Aorta (tissue), 5 donors: ENCODE data around the gene THOP1. TPM values are rescaled to one million over a fixed set of nuclear protein-coding genes. Genes with fewer than 3 reads are reported as not detected.

ENCODE experiments used
- ATAC-seq: fragments of 200-7000 bp; cut with Tn5 transposase; one replicate; pipeline ENCODE4 v1.9.1; 2022; ENCODE audit warnings: moderate library complexity; ENCODE audit not compliant: low FRiP score
- DNase-seq, 2 donors: peaks; one replicate each; pipeline ENCODE4 v3.0.0-alpha.2; 2020
- H3K27ac ChIP-seq, 2 donors: one replicate each; pipeline ENCODE4 v1.5.1; 2013; ENCODE audit warnings: low read length in 2 of 2, mild to moderate bottlenecking in 2 of 2, moderate library complexity in 2 of 2, control low read depth in 1 of 2, inconsistent platforms in 1 of 2, low read depth in 1 of 2
- H3K27me3 ChIP-seq, 2 donors: one replicate each; pipeline ENCODE4 v1.6.1; 2013; ENCODE audit warnings: control low read depth in 1 of 2, low read length in 1 of 2, mild to moderate bottlenecking in 1 of 2, moderate library complexity in 1 of 2; ENCODE audit not compliant: insufficient read depth in 2 of 2, control insufficient read depth in 1 of 2
- H3K36me3 ChIP-seq, 2 donors: one replicate each; pipeline ENCODE4 v1.6.1; 2013; ENCODE audit warnings: control low read depth in 1 of 2, low read length in 1 of 2, mild to moderate bottlenecking in 1 of 2; ENCODE audit not compliant: insufficient read depth in 2 of 2, control insufficient read depth in 1 of 2
- H3K4me1 ChIP-seq, 2 donors: one replicate each; pipeline ENCODE4 v1.6.1; 2013; ENCODE audit warnings: low read length in 2 of 2, control low read depth in 1 of 2, mild to moderate bottlenecking in 1 of 2, moderate library complexity in 1 of 2; ENCODE audit not compliant: insufficient read depth in 2 of 2, control insufficient read depth in 1 of 2
- H3K4me3 ChIP-seq, 2 donors: one replicate each; pipeline ENCODE4 v1.5.1; 2013; ENCODE audit warnings: low read length in 2 of 2, control low read depth in 1 of 2, mild to moderate bottlenecking in 1 of 2
- H3K9me3 ChIP-seq: one replicate; pipeline ENCODE4 v1.6.1; 2013; ENCODE audit warnings: mild to moderate bottlenecking, low read length; ENCODE audit not compliant: control insufficient read depth
- WGBS, 2 donors: extraction: QIAGEN DNeasy Blood & Tissue Kit; methylation state at CpG; one replicate each; pipeline ENCODE4 v1.1.7; 2013; 5-methylcytosine and 5-hydroxymethylcytosine counted together
- intact Hi-C, 2 donors: fragments of 100-400 bp; cut with DNase I; formaldehyde crosslinking; loops; one replicate each; pipeline versions ENCODE4 v1.14.2 to v1.15.0; 2022
- polyA plus RNA-seq, 2 donors: library from polyadenylated mRNA; stranded (reverse); fragments of 200-250 nt; gene quantifications; one replicate each; pipeline ENCODE4 v1.2.3, GENCODE V29; 2013
- total RNA-seq, 2 donors: library from RNA; stranded (reverse); fragmentation: NEBNext Ultra II Directional; extraction: Animal tissue kit (Norgen Biotek cat#: 25700); gene quantifications; one replicate each; pipeline ENCODE4 v1.2.1, GENCODE V29; 2021
- donor health status: healthy with polysubstance abuse.
- donor health status: Bipolar disorder and iron deficiency.
- donor health status: DM: no; HTN: no; CAD: no.
- donor health status: DM: no; HTN: no; CAD: no.
- donor health status: DM: yes; HTN: yes; CAD: no.

The THOP1 gene
- total and polyA plus RNA-seq, 4 donors = 9.3 to 55.4 (median 29.8) TPM

DNA sequence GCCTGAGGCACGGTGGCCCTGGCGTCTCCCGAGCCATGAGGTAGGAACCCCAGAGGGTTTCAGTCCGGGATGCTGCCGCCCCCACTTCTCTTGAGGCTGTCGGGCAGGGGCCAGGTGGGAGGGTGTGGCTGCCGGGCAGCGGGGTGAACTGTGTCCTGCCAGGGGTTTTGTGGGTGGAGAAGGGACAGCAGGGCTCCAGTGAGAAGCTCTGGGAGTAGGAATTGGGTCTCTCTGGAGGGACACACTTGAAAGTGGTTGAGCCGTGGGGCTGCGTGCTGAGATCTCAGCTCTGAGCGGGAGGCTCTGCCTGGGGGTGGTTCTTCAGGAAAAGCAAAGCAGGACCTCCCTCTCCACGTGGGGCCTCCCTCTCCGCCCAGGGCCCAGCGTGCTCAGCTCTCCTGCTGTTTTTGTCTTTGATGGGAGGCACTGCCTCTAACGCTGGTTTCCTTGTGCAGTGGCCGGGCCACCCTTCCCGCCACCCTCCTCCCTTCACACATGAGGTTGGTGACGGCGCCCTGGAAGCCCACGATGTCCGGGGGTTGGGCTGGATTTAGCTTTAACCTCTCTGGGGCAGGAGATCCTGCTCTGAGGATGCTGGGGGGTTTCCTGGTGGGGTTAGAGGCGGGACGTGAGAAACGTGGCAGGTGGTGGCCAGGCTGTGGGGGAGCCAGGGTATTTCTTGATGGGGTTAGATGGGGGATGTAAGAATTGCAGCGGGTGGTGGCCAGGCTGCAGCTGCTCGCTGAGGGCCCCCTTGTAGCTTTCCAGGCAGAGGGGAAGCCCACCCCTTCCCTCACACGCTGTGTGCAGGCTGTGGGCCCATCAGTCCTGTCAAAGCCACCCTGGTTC lies 19.1 kb downstream of the THOP1 start:
- Histone ChIP-seq H3K36me3 (no peaks in the 10 kb centered on the region), H3K4me3 (no peak overlapping the region), H3K27ac (no peak overlapping the region), H3K9me3 (no peaks in the 10 kb centered on the region), H3K27me3 (no peaks in the 10 kb centered on the region), H3K4me1 (no peaks in the 10 kb centered on the region)
- intact Hi-C loops = no loop called here
- 91 to 92% methylated on average over 26 to 27 of the region's 27 CpGs for WGBS, 2 donors
- ATAC-seq (no peak), DNase-seq (no peak)

GRCh38 chr19:2805261-2805900 lies 20.1 kb downstream of the THOP1 start:
- WGBS, 2 donors = 96 to 98% methylated on average over 23 to 28 of the region's 28 CpGs
- H3K4me1 ChIP-seq = no peaks in the 10 kb centered on the region
- H3K9me3 ChIP-seq = no peaks in the 10 kb centered on the region
- no peak overlapping the region for H3K27ac ChIP-seq
- no peaks in the 10 kb centered on the region for H3K36me3 ChIP-seq
- intact Hi-C loops = no loop called here
- no peak overlapping the region for H3K4me3 ChIP-seq
- no peaks in the 10 kb centered on the region for H3K27me3 ChIP-seq
- DNase-seq = no peak
- no peak for ATAC-seq

- intact Hi-C loops = no loop called here
- Histone ChIP-seq H3K4me1 (no peaks in the 10 kb centered on the region), H3K27ac (no peak overlapping the region), H3K9me3 (no peaks in the 10 kb centered on the region), H3K4me3 (no peak overlapping the region), H3K36me3 (no peaks in the 10 kb centered on the region), H3K27me3 (no peaks in the 10 kb centered on the region)
- DNase-seq (no peak), ATAC-seq (no peak)
- 94% methylated on average over 23 of the region's 23 CpGs for WGBS, 2 donors
These were observed 20.8 kb downstream of the THOP1 start for GRCh38 chr19:2805991-2806649.

DNA sequence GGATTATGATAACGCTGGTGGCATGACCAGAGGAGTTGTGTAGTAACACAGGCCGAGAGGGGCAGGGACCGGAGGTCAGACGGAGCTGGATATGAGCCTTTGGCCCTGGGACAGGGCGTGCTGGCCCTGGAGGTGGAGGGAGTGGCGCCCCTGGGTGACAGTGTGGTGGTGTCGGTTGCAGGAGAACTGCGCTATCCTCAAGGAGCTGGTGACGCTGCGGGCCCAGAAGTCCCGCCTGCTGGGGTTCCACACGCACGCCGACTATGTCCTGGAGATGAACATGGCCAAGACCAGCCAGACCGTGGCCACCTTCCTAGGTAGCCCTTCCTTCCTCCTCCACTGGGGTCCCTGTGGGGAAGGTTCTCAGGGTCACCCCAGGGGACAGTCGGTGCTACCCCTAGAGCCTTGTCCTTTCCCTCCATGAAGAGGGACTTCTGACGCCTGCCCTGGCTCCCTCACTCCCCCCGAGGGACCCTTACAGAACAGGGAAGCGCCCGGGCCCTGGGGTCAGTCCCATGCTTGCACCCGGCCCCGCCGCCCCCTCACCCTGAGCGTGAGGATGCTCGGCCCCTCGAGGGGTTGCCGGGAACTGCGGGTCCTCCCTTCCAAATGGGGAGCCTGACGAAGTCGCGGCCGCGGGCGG lies 21.6 kb downstream of the THOP1 start:
- intact Hi-C loops = no loop called here
- ATAC-seq = no peak
- Histone ChIP-seq H3K4me1 (no peaks in the 10 kb centered on the region), H3K9me3 (no peaks in the 10 kb centered on the region), H3K27ac (no peak overlapping the region), H3K4me3 (no peak overlapping the region), H3K36me3 (no peaks in the 10 kb centered on the region), H3K27me3 (no peaks in the 10 kb centered on the region)
- 96 to 97% methylated on average over 33 to 34 of the region's 34 CpGs for WGBS, 2 donors
- no peak for DNase-seq

DNA sequence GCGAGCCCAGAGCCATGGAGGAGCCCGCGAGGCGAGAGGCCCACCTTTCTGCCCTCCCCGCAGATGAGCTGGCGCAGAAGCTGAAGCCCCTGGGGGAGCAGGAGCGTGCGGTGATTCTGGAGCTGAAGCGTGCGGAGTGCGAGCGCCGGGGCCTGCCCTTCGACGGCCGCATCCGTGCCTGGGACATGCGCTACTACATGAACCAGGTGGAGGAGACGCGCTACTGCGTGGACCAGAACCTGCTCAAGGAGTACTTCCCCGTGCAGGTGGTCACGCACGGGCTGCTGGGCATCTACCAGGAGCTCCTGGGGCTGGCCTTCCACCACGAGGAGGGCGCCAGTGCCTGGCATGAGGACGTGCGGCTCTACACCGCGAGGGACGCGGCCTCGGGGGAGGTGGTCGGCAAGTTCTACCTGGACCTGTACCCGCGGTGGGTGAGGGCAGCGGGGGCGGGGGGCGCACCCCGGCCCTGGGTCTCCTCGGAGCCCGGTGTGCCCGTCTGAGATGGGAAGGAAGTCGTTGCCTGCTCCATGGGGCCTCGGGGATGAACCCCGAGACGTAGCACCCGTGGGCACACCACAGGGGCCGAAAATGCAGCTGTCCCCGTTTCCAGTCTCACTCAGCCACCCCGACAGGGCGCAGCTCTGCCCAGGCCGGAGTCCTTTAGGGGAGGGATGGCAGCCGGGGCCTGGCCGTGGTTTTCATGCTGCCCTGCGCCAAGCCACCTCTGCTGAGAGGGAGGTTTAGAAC lies 22.3 kb downstream of the THOP1 start:
- Histone ChIP-seq H3K27me3 (no peaks in the 10 kb centered on the region), H3K4me3 (no peak overlapping the region), H3K9me3 (no peaks in the 10 kb centered on the region), H3K36me3 (no peaks in the 10 kb centered on the region), H3K27ac (no peak overlapping the region), H3K4me1 (no peaks in the 10 kb centered on the region)
- intact Hi-C loops = no loop called here
- DNase-seq (no peak), ATAC-seq (no peak)
- 96 to 97% methylated on average over 56 of the region's 56 CpGs for WGBS, 2 donors

GRCh38 chr19:2808129-2808941 lies 23.0 kb downstream of the THOP1 start:
- Histone ChIP-seq H3K27me3 (no peaks in the 10 kb centered on the region), H3K9me3 (no peaks in the 10 kb centered on the region), H3K27ac (no peak overlapping the region), H3K4me1 (no peaks in the 10 kb centered on the region), H3K4me3 (no peak overlapping the region), H3K36me3 (no peaks in the 10 kb centered on the region)
- ATAC-seq = no peak
- no peak for DNase-seq
- intact Hi-C loops = no loop called here
- WGBS, 2 donors = 94 to 95% methylated on average over 41 of the region's 41 CpGs

- Histone ChIP-seq H3K4me1 (no peaks in the 10 kb centered on the region), H3K27me3 (no peaks in the 10 kb centered on the region), H3K9me3 (no peaks in the 10 kb centered on the region), H3K36me3 (no peaks in the 10 kb centered on the region), H3K27ac (no peak overlapping the region), H3K4me3 (no peak overlapping the region)
- intact Hi-C loops = no loop called here
- DNase-seq = no peak
- no peak for ATAC-seq
- 89 to 90% methylated on average over 34 to 37 of the region's 37 CpGs for WGBS, 2 donors
These were observed 24.3 kb downstream of the THOP1 start for GRCh38 chr19:2809387-2810140.
